Measurements from ENCODE around the gene C6orf15. TPM values are rescaled to one million over a fixed set of nuclear protein-coding genes. Genes with fewer than 3 reads are reported as not detected.

The C6orf15 gene
- total RNA-seq, 1 experiment from 2014 or later = not detected

DNA sequence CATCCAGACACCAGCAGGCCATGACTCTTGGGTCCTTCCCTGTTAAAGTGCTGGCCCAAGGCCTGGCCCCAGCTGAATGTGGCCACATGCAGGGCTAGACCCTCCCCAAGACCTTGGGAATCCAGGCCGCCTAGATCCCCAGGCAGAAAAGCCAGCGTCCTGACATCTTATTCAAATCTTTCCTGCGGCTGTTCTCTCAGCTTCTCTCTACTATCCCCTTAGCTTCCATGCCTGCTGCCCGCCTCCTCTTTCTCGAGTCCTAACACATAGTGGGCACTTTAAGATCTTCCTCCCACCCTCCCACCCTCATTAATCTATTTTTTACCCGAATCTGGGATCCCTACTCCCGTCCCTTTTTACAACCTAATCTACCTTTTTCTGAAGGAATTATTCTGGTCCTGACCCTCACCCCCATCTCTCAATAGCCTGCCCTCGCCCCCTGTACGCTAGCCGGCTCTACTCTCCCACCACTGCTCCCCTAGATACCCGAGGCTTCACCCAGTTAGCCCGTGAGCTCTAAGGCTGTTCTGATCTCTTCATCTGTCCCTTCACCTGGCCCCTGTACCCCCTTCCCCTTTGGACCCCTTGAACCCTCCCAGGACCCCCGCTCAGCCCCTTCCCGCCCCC, 45.3 kb upstream of the C6orf15 start, which contains the start of gene CCHCR1:
Gene CCHCR1 (minus strand): TSS at position 290 of the 627 bp plus-strand sequence. CDS start 202 bp downstream, at position 88.
- H3K4me3 ChIP-seq (ENCODE audit: low read depth in 2 of 2, low read length in 2 of 2) = peak within 1 kb of the TSS; percentile 65 to 75
- H3K4me1 ChIP-seq (ENCODE audit: control insufficient read depth, insufficient read depth, low read length) = peaks cover 13% of the 10 kb centered on the region
- BruUV-seq (replicated peaks) = no TSS peak
- H3K27me3 ChIP-seq (ENCODE audit: control insufficient read depth, insufficient read depth, low read length) = no peaks in the 10 kb centered on the region
- DNase-seq (ENCODE audit: low read depth, low spot score) = no peak
- in situ Hi-C loops (cut with HindIII; ENCODE audit: low pct_unique_long_range_greater_than_20kb, low sequenced_read_pairs) (no loop called here), intact Hi-C loops (cut with micrococcal nuclease; ENCODE audit: unreplicated experiment) (no loop called here)
- POLR2A ChIA-PET = interaction anchor here (0.6 kb wide), 1 partner anchor 46 kb away, joined by 3 read pairs; no protein-coding TSS in a partner anchor
- TF ChIP-seq, protein P1, sequence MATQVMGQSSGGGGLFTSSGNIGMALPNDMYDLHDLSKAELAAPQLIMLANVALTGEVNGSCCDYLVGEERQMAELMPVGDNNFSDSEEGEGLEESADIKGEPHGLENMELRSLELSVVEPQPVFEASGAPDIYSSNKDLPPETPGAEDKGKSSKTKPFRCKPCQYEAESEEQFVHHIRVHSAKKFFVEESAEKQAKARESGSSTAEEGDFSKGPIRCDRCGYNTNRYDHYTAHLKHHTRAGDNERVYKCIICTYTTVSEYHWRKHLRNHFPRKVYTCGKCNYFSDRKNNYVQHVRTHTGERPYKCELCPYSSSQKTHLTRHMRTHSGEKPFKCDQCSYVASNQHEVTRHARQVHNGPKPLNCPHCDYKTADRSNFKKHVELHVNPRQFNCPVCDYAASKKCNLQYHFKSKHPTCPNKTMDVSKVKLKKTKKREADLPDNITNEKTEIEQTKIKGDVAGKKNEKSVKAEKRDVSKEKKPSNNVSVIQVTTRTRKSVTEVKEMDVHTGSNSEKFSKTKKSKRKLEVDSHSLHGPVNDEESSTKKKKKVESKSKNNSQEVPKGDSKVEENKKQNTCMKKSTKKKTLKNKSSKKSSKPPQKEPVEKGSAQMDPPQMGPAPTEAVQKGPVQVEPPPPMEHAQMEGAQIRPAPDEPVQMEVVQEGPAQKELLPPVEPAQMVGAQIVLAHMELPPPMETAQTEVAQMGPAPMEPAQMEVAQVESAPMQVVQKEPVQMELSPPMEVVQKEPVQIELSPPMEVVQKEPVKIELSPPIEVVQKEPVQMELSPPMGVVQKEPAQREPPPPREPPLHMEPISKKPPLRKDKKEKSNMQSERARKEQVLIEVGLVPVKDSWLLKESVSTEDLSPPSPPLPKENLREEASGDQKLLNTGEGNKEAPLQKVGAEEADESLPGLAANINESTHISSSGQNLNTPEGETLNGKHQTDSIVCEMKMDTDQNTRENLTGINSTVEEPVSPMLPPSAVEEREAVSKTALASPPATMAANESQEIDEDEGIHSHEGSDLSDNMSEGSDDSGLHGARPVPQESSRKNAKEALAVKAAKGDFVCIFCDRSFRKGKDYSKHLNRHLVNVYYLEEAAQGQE (IDR thresholded peaks at IDR 0.05; ENCODE audit: insufficient read depth in 1 of 2, low read depth in 2 of 2, low read length in 1 of 2) = no peak
- TF ChIP-seq TCF7L2 (IDR thresholded peaks at IDR 0.05; ENCODE audit: low read depth, low read length) (no peak), POLR2AphosphoS5 (IDR thresholded peaks at IDR 0.05; ENCODE audit: low read depth, low read length) (no peak), SIN3A (IDR thresholded peaks at IDR 0.05; ENCODE audit: borderline replicate concordance, insufficient read depth, low read depth, low read length) (no peak)
- TF ChIP-seq, protein P2, sequence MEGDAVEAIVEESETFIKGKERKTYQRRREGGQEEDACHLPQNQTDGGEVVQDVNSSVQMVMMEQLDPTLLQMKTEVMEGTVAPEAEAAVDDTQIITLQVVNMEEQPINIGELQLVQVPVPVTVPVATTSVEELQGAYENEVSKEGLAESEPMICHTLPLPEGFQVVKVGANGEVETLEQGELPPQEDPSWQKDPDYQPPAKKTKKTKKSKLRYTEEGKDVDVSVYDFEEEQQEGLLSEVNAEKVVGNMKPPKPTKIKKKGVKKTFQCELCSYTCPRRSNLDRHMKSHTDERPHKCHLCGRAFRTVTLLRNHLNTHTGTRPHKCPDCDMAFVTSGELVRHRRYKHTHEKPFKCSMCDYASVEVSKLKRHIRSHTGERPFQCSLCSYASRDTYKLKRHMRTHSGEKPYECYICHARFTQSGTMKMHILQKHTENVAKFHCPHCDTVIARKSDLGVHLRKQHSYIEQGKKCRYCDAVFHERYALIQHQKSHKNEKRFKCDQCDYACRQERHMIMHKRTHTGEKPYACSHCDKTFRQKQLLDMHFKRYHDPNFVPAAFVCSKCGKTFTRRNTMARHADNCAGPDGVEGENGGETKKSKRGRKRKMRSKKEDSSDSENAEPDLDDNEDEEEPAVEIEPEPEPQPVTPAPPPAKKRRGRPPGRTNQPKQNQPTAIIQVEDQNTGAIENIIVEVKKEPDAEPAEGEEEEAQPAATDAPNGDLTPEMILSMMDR (IDR thresholded peaks at IDR 0.05) = no peak
- H3K9me3 ChIP-seq (ENCODE audit: control insufficient read depth, insufficient read depth, low read depth, low read length) = no peaks in the 10 kb centered on the region
- H3K36me3 ChIP-seq (ENCODE audit: control insufficient read depth, insufficient read depth, low read length) = peaks cover 2% of the 10 kb centered on the region; the same call in 1 of the 2 replicates
- CTCF ChIA-PET = no interaction called here
- H3K27ac ChIP-seq (ENCODE audit: low read length) = peak within 1 kb of the TSS; percentile 86
- ATAC-seq = no peak; the same call in 1 of the 2 replicates

DNA sequence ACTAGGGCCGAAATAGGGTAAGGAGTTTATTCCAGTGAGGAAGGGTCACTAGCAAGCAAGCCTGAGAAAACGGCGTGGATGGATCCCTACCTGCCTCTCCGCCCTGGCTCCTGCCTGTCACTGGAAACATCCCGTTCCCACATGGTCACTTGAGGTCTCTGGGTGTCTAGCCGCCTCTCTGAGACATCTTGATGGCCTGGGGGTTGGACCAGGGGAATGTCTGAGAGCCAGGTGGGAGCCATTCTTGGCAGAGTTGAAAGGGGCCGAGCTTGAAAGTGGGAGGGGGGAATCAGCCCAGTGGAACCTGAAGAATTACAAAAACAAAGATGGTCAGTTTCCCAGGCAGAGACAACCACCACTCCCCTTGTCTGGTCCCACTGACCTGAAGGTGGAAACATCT, 44.3 kb upstream of the C6orf15 start:
- in situ Hi-C loops (cut with HindIII; ENCODE audit: low pct_unique_long_range_greater_than_20kb, low sequenced_read_pairs) = no loop called here

More for the DNA sequence above, 44.3 kb upstream of the C6orf15 start:
- POLR2A ChIA-PET = no interaction called here
- Histone ChIP-seq H3K4me3 (ENCODE audit: low read depth in 2 of 2, low read length in 2 of 2) (no peak overlapping the region), H3K36me3 (ENCODE audit: control insufficient read depth, insufficient read depth, low read length) (peaks cover 2% of the 10 kb centered on the region; the same call in 1 of the 2 replicates), H3K27me3 (ENCODE audit: control insufficient read depth, insufficient read depth, low read length) (no peaks in the 10 kb centered on the region), H3K9me3 (ENCODE audit: control insufficient read depth, insufficient read depth, low read depth, low read length) (no peaks in the 10 kb centered on the region), H3K27ac (ENCODE audit: low read length) (no peak overlapping the region), H3K4me1 (ENCODE audit: control insufficient read depth, insufficient read depth, low read length) (peaks cover 13% of the 10 kb centered on the region)
- TF ChIP-seq TCF7L2 (IDR thresholded peaks at IDR 0.05; ENCODE audit: low read depth, low read length) = no peak
- TF ChIP-seq, protein P1 (IDR thresholded peaks at IDR 0.05; ENCODE audit: insufficient read depth in 1 of 2, low read depth in 2 of 2, low read length in 1 of 2) = no peak
- TF ChIP-seq, protein P2 (IDR thresholded peaks at IDR 0.05) = no peak
- TF ChIP-seq POLR2AphosphoS5 (IDR thresholded peaks at IDR 0.05; ENCODE audit: low read depth, low read length) = no peak
- TF ChIP-seq SIN3A (IDR thresholded peaks at IDR 0.05; ENCODE audit: borderline replicate concordance, insufficient read depth, low read depth, low read length) = no peak
- BruUV-seq (replicated peaks) = no TSS peak
- intact Hi-C loops (cut with micrococcal nuclease; ENCODE audit: unreplicated experiment) = no loop called here
- ATAC-seq = no peak
- CTCF ChIA-PET = interaction anchor here (0.6 kb wide), 2 partner anchors 18 to 222 kb away, joined by 3 to 5 read pairs; no protein-coding TSS in a partner anchor
- DNase-seq (ENCODE audit: low read depth, low spot score) = no peak
